GM21423 (cell line): ENCODE measurements around the gene MUC5B.

ENCODE experiments used
- ATAC-seq: cut with Tn5 transposase; IDR thresholded peaks from one replicate; pipeline ENCODE4 v1.9.1; 2021; ENCODE audit warnings: mild to moderate bottlenecking, moderate library complexity; ENCODE audit not compliant: unreplicated experiment

Gene MUC5B

DNA sequence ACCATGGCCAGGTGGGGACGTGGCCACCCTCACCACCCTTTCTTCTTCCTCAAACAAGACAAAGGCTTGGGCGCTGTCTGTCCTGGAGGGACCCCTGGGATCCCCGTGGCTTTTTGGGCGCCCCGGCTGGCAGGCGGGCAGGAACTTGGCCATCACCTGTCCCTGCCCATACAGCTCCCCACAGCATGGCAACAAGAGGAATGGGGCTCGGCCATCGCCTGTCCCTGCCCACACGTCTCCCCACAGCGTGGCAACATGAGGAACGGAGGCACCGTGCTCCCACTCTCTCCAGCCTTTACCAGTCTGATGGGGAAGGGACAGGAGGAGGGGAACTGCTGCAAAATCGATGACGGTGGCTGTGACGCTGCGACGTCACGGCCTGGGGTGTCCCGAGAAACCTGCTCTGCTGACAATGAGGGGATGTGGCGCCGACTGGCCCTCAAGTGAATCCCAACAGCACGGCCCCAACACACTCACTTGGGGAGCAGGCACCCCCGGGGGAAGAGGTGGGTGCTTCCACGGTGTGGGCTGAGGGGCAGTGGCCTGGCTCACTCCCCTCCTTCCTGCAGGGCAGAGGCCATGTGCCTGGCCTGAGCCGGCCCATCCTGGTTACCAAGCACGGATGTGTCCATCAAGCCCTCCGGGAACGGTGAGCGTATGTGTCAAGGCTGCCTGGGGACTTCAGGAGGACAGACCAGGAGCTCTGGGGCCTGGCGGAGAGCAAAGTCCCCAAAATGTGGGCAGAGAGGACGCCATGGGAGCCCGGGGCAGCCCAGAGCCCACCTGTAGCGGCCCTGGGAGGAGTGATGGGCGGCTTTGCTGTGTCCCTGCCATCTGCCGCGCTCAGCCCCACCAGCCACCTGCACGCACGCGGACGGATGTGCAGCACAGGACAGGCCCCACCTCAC, 56.2 kb downstream of the MUC5B start:
- ATAC-seq, result no peak

DNA sequence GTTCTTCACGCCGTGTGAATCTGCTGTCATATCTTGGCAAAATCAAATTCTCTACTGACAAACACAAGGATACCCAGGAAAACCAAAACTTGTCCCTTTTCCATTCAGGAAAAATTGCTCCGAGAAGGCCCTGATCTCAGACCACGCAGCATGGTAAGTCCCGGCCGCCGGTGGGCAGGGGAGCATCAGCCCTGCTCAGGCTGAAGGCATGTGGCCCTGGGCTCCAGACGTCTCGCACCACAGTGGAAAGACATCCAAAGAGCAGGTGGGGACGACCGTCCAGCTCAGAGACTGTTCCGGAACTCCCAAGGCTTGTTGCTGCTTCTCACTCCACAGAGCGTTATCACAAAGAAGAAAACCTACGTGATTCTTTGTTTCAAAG, 56.8 kb downstream of the MUC5B start:
- no peak for ATAC-seq

DNA sequence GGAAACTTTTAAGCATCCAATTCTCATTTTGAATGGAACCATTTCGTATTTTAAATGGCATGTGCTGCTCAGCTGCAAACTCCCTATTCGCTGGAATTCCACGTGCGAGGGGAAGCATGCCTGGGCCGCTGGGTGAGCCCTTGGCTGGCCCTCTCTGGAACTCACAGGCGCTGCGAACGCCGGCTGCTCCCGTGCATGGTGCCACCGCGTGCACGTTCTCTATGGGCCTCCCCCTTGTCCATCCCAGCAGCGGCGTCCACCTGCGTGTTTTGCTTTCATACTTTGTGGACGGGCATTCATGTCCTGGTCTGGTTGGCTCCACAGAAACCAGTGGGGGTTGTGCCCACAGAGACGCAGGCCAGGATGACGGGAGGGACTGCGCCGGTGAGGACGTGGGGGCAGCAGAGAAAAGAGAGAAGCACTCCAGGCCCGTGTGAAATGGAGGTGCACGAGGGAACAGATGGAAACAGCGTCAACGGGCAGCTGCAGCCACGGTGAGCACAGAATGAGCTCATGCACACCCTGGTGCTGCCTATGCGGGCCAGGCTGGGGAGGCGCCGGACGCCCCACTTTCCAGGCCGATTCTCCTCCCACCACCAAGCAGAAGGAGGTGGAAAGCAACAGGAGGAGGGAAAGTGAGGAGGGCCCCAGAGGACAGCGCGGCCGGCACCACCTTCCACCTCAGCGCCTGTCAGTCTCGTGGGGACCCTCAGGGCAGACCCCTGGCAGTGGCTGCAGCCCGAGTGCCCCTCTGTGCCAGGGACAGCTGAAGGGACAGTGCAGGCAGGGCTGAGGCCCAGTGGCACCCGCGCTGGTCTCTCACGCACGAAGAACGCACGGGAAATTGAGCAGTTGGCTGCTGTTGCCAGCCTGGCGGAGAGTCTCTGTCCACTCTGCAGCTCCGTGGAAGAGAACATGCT, 57.5 kb downstream of the MUC5B start:
- no peak for ATAC-seq

GRCh38 chr11:1281326-1281973, 58.6 kb downstream of the MUC5B start:
- ATAC-seq, result no peak

GRCh38 chr11:1281974-1282365, 59.1 kb downstream of the MUC5B start:
- no peak for ATAC-seq

DNA sequence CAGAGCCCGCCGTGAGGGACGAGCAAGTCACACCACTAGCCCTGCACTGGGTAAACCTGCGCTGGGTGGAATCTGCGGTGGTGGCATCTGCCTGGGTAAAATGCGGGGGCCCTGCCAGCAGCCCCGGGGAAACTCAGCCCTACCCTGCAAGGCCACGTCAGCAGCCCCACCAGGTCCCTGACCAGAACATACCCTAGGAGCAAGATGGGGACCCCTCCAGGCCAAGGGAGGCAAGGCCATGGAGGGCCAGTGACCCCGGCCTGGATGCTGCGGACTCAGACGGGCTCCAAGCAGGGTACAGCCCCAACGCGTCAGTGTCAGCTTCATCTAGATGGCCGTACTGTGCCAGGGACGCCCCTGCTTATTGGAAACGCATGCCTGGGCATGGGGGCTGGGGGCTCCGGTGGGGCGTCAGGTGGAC, 60.2 kb downstream of the MUC5B start:
- no peak for ATAC-seq

DNA sequence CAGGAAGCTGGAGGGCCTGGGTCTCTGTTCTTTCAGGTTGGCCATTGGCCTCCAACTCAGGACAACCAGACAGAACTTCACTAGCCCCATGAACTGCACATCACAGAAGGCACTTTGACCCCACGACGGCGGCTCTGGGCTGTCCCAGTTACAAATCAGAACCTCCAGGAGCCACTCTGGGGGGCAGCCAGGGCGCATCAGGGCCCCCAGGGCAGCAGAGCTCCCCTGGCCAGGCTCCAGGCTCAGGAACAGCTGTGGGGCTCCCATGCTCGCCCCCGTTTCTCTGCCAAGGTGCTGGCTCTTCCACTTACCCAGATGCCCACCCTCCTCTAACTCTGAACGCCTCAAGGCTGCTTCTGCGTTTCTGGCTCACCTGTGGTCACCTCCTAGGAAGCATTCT, 61.0 kb downstream of the MUC5B start:
- no peak for ATAC-seq

DNA sequence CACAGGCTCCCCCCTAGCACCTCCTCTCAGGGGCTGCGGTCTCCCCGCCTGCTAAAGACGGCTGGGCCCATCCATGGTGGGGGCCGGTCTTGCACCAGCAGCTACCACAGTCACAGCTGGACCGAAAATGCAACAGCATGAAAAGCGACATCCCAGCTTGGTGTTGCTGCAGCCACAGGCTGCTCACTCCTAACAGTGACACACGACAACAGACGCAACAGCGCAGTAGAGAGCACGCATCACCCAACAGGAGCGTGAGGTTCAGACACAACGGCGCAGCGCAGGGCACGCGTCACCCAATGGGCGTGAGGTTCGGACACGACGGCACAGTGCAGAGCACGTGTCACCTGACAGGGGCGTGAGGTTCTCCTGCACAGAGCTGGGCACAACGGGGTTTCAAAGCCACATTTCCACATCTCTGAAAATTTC, 62.5 kb downstream of the MUC5B start:
- ATAC-seq, result no peak

- no peak for ATAC-seq
Observed at GRCh38 chr11:1285876-1286275, 63.0 kb downstream of the MUC5B start.

DNA sequence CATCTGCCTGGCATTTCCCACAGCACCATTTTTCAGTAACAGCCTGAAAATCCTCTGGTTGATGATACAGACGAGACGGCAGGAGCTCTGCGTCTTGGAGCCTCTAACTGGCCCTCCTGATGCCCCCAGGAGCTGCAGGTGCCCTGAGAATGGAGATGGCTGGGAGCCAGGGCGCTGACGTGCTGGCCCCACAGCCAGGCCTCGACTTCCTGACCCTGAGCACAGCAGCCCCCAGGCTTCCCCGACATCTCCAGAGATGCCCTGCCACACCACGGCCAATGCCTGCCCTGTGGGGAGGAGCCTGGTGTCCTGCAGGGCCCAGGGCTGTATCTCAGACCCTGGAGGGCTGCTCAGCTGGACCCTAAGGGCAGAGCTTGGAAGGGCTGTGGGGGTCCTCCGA, 65.1 kb downstream of the MUC5B start:
- ATAC-seq, result no peak

GRCh38 chr11:1288426-1289151, 65.7 kb downstream of the MUC5B start:
- no peak for ATAC-seq

GRCh38 chr11:1289211-1289935, 66.5 kb downstream of the MUC5B start:
- no peak for ATAC-seq

DNA sequence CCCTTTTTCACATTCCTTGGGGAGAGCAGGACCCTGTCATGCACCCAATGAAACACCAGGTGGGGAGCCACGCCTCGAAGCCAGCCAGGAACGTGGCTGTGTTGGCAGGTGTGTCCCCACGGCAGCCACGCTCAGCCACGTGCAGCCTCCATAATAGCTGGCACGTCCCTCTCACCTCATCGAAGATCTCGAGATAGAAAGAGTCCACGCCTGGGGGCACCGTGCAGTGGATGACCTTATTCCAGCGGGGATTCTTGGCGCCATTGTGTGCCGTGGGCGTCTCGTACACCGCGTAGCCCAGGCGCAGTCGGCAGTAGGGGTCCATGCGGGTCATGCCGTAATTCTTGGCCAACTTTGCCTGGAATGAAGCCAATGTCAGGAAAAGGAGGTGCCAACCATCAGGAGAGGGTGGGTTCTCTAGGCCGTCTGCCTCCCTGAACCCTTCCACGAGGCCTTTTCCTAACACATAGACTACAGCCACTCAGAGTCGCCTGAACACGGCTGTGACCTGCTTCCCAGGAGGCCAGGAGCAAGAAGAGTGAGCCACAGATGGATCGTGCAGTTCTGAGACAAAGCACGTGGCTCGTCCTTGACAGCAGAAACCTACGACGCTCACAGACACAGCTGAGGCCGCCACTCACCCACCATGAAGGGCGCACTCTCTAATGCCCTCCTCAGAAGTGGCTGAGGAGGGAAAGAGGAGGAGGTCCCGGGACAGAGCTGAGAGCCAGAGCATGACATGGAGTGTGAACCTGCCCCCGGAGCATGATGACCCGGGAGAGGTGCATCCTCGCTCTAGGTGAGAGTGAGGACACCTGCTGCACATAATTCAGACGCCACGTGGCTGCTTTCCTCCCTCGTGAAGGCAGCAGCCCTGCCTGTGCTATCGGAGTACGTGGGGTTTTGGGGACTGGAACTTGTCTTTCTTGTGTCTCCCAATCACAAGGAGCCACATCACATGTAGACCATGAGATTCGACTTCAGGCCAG, 67.5 kb downstream of the MUC5B start:
- no peak for ATAC-seq

DNA sequence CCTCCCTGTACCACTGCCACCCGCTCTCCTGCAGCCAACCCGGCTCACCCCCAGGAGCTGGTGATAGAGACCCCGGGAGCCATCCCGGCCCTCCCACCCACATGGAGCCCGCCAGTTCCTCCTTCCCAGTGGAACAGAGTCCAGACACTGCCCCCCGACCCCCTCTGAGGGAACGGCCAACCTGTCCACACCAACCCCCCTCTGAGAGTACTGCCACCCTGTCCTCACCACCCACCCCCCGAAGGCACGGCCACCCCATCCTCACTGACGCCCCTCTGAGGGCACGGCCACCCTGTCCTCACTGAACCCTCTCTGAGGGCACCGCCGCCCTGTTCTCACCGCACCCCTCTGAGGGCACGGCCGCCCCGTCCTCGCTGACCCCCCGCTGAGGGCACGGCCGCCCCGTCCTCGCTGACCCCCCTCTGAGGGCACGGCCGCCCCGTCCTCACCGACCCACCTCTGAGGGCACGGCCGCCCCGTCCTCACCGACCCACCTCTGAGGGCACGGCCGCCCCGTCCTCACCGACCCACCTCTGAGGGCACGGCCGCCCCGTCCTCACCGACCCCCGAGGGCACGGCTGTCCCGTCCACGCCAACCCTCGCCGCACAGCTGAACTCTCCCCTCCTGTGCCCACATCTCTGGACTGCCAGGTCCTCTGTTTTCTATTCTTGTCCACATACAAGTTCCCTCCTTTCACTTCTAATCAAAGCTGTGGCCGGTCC, 68.6 kb downstream of the MUC5B start:
- ATAC-seq, result no peak

- no peak for ATAC-seq
Observed at GRCh38 chr11:1292018-1292643, 69.3 kb downstream of the MUC5B start.

- no peak for ATAC-seq
Observed at GRCh38 chr11:1292644-1293618, 70.1 kb downstream of the MUC5B start.
